ENCODE measurements around the gene TMF1.

Gene TMF1

DNA sequence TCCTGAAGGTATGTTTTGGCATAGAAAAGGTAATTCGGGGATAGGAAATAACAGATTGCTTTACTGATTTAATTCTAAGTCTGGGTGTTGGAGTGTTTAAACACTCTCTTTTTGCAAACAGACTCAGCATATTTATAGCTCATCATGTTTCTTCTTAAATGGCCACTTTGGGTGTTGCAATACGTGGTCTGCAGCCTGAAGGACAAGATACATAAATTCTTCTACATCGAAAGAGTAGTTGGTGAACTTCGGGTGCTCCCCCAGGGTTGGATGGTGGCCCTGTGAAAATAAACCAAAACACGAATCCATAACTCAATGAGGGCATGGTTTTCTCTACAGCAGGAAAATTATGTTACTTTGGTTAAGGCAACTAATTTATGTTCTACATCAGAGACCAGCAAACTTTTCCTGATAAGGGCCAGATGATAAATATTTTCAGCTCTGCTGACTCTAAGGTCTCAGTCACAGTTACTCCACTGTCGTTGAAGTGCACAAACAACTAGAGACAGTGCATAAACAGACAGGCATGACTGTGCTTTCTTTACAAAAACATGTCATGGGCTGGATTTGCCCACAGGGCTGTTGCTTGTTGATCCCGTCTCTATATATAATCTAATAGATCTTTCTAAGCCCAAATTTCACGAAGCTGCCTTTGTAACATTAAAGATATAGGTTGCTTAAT is 74.5 kb downstream of the TMF1 start:
- no peak for DNase-seq (ENCODE audit: low read depth in 2 of 3, low spot score in 2 of 3)

DNA sequence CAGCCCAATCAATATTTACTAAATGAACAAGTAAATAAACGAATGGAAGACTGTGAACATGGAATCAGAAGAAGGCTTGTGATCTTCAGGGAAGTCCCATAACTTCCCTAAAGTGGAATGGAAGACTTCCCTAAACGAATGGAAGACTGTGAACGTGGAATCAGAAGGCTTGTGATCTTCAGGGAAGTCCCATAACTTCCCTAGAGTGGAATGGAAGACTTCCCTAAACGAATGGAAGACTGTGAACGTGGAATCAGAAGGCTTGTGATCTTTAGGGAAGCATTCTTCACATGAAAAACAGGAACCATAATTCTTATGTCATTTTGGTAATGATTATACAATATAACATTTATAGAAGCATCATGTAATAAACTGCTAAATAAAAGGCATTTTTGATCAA is 77.4 kb downstream of the TMF1 start:
- DNase-seq (ENCODE audit: low read depth in 2 of 3, low spot score in 2 of 3), result no peak

DNA sequence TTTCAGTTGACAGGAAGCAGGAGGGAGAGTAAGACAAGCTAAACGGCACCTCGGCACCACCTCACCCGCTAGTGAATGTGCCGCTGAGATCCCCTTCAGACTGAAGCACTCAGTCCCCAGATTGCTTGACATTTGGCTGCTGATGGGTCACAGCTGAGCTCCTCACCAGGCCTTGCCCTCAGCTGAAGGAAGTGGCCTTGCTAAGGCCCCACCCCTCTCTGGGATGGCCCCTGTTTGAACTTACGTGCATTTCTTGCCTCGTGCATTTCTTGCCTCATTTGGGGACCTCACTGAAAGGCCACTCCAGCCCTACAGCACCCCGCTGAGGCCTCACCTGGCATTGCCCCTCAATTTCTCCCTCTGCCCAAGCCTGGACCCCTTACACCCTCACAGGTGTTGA is 78.5 kb downstream of the TMF1 start:
- no peak for DNase-seq (ENCODE audit: low read depth in 2 of 3, low spot score in 2 of 3)

GRCh38 chr3:68972358-68972979 is 79.7 kb downstream of the TMF1 start:
- peak in 2 of 3 experiments; percentile 2 to 15 for DNase-seq (ENCODE audit: low read depth in 2 of 3, low spot score in 2 of 3)

All from activated CD8-positive, alpha-beta memory T cell treated with anti-CD3 and anti-CD28 coated beads for 48 hours (primary cell).